HG03095 (cell line): ENCODE measurements around the gene IP6K2.

Experiments
- ATAC-seq: cut with Tn5 transposase; IDR thresholded peaks from one replicate; pipeline ENCODE4 v1.9.1; 2021; ENCODE audit warnings: moderate library complexity; ENCODE audit not compliant: unreplicated experiment

The IP6K2 gene

GRCh38 chr3:48644898-48645760 is 71.9 kb downstream of the IP6K2 start:
- ATAC-seq = no peak

- no peak for ATAC-seq
Observed at GRCh38 chr3:48642605-48643004, 74.4 kb downstream of the IP6K2 start.

GRCh38 chr3:48641396-48641795 is 75.6 kb downstream of the IP6K2 start:
- no peak for ATAC-seq

- no peak for ATAC-seq
Observed at GRCh38 chr3:48639944-48640606, 76.9 kb downstream of the IP6K2 start.
